GM13976 (cell line): ENCODE data around the gene SLC7A14.

Experiments used
- DNase-seq: peaks from one replicate; pipeline ENCODE4 v3.0.0; 2012; ENCODE audit warnings: low spot score
- CTCF ChIP-seq: IDR thresholded peaks from 2 replicates; pipeline ENCODE4 v1.5.1; 2012; ENCODE audit warnings: borderline replicate concordance, mild to moderate bottlenecking; ENCODE audit not compliant: insufficient read depth; ENCODE audit errors: extremely low read depth, missing control alignments, control extremely low read depth
- in situ Hi-C: fragments of 300-500 bp; cut with MboI; formaldehyde crosslinking; loops from one replicate; pipeline ENCODE4 v1.12.0; 2022; ENCODE audit warnings: low sequenced_read_pairs, mixed read lengths, inconsistent platforms; ENCODE audit not compliant: unreplicated experiment

Gene SLC7A14

GRCh38 chr3:170622369-170623159, 36.7 kb upstream of the SLC7A14 start:
- no peak for DNase-seq
- in situ Hi-C loops, result no loop called here
- no peak for TF ChIP-seq CTCF

- in situ Hi-C loops, result no loop called here
- DNase-seq, result no peak
- TF ChIP-seq CTCF, result no peak
Measured at GRCh38 chr3:170621256-170621655, 35.4 kb upstream of the SLC7A14 start.

- TF ChIP-seq CTCF, result no peak
- DNase-seq, result no peak
- in situ Hi-C loops, result no loop called here
Measured at GRCh38 chr3:170614214-170614966, 28.5 kb upstream of the SLC7A14 start.

GRCh38 chr3:170611751-170612150, 25.9 kb upstream of the SLC7A14 start:
- in situ Hi-C loops, result no loop called here
- DNase-seq, result no peak
- no peak for TF ChIP-seq CTCF

GRCh38 chr3:170610321-170610884, 24.5 kb upstream of the SLC7A14 start:
- in situ Hi-C loops, result no loop called here
- no peak for TF ChIP-seq CTCF
- DNase-seq, result no peak

- no peak for TF ChIP-seq CTCF
- in situ Hi-C loops, result no loop called here
- DNase-seq, result no peak
Measured at GRCh38 chr3:170608475-170608874, 22.6 kb upstream of the SLC7A14 start.
